GM12878 (cell line): Measurements from ENCODE around the gene RAB25. TPM values are rescaled to one million over a fixed set of nuclear protein-coding genes. Genes with fewer than 3 reads are reported as not detected.

Experiments used
- ATAC-seq: fragments of 200-7000 bp; cut with Tn5 transposase; 3 replicates; pipeline ENCODE4 v1.9.1; 2020; ENCODE audit warnings: mild to moderate bottlenecking, moderate library complexity
- BruUV-seq: library from RNA; stranded (reverse); fragments of 400-500 nt; replicated peaks from 2 replicates; lab custom pipeline; 2021; lab: Mats Ljungman, UMichigan
- CTCF ChIA-PET: fragments of 300-600 bp; sonication (Branson Sonifier 250); formaldehyde crosslinking; extraction: SDS; loops from one replicate; lab custom pipeline; 2021; ENCODE audit warnings: inconsistent platforms; lab: Yijun Ruan, JAX
- POLR2A ChIA-PET: fragments of 350-600 bp; formaldehyde crosslinking; extraction: SDS; loops from one replicate; lab custom pipeline; 2021; ENCODE audit warnings: inconsistent platforms; lab: Charles Lee
- RAD21 ChIA-PET: fragments of 300-600 bp; sonication (Branson Sonifier 250); formaldehyde crosslinking; loops from one replicate; lab custom pipeline; 2023; ENCODE audit warnings: antibody characterized with exemption; ENCODE audit not compliant: unreplicated experiment; lab: Charles Lee
- SMC1A ChIA-PET: fragments of 300-600 bp; sonication (Branson Sonifier 250); formaldehyde crosslinking; loops from one replicate; lab custom pipeline; 2023; ENCODE audit not compliant: unreplicated experiment, uncharacterized antibody; lab: Charles Lee
- DNase-seq: peaks from one replicate; pipeline ENCODE4 v3.0.0-alpha.2; 2011; ENCODE audit warnings: low read depth, low spot score
- FAIRE-seq: peaks from 3 replicates; lab custom pipeline; 2011; peaks lifted over from hg19 to GRCh38; lab: Jason Lieb, UNC
- H2AFZ ChIP-seq: 2 replicates; pipeline ENCODE4 v1.6.0; 2011; ENCODE audit warnings: low read depth, low read length, control low read depth; ENCODE audit not compliant: control insufficient read depth
- H3K27ac ChIP-seq: 2 replicates; pipeline ENCODE4 v1.5.1; 2011; ENCODE audit warnings: control low read depth; ENCODE audit not compliant: control insufficient read depth, insufficient read depth
- H3K27me3 ChIP-seq, 2 experiments: replicated peaks in 1 of 2; 2 replicates each; pipeline versions ENCODE4 v1.6.0 to v1.6.1; 2011; ENCODE audit warnings: low read length in 1 of 2; ENCODE audit not compliant: control insufficient read depth in 2 of 2, insufficient read depth in 2 of 2
- H3K36me3 ChIP-seq, 2 experiments: 2 replicates each; pipeline ENCODE4 v1.5.1; 2011; ENCODE audit warnings: low read length in 1 of 2; ENCODE audit not compliant: control insufficient read depth in 2 of 2, insufficient read depth in 2 of 2
- H3K4me1 ChIP-seq: 2 replicates; pipeline ENCODE4 v1.6.1; 2011; ENCODE audit warnings: mild to moderate bottlenecking, low read length, moderate library complexity, mixed read lengths; ENCODE audit not compliant: control insufficient read depth, insufficient read depth
- H3K4me2 ChIP-seq: 2 replicates; pipeline ENCODE4 v1.6.0; 2011; ENCODE audit warnings: control low read depth; ENCODE audit not compliant: control insufficient read depth, insufficient read depth
- H3K4me3 ChIP-seq: fragments of 200-600 bp; sonication (generic); 2 replicates; pipeline ENCODE4 v1.5.1; 2016
- H3K79me2 ChIP-seq: 2 replicates; pipeline ENCODE4 v1.6.0; 2011; ENCODE audit warnings: low read length; ENCODE audit not compliant: control insufficient read depth, insufficient read depth
- H3K9ac ChIP-seq: 2 replicates; pipeline ENCODE4 v1.8.0; 2011; ENCODE audit warnings: low read length, control low read depth, mixed read lengths; ENCODE audit not compliant: control insufficient read depth, insufficient read depth
- H3K9me3 ChIP-seq: replicated peaks from 3 replicates; pipeline ENCODE4 v1.5.1; 2011; ENCODE audit warnings: mild to moderate bottlenecking, low read length; ENCODE audit not compliant: control insufficient read depth, insufficient read depth
- H4K20me1 ChIP-seq: 2 replicates; pipeline ENCODE4 v1.6.0; 2011; ENCODE audit not compliant: control insufficient read depth, insufficient read depth
- EGR1 ChIP-seq, 2 experiments: IDR thresholded peaks; 1 replicate in 1 of 2; 2 replicates in 1 of 2; pipeline ENCODE4 v1.6.1; 2011 to 2012; ENCODE audit warnings: low read depth in 2 of 2, low read length in 2 of 2, borderline replicate concordance in 1 of 2, mild to moderate bottlenecking in 1 of 2, moderate library complexity in 1 of 2
- ETV6 ChIP-seq, 2 experiments: fragments of 450-650 bp in 1 of 2; IDR thresholded peaks in 1 of 2; conservative IDR thresholded peaks in 1 of 2; 2 replicates each; pipeline ENCODE4 v1.6.1; 2014; ENCODE audit warnings: antibody characterized with exemption in 1 of 2, borderline replicate concordance in 1 of 2, low read depth in 1 of 2, mild to moderate bottlenecking in 1 of 2, moderate library complexity in 1 of 2
- FOXK2 ChIP-seq: fragments of 450-650 bp; IDR thresholded peaks from 2 replicates; pipeline ENCODE4 v1.6.1; 2017; ENCODE audit warnings: mild to moderate bottlenecking, moderate library complexity
- GATAD2B ChIP-seq: fragments of 450-650 bp; conservative IDR thresholded peaks from 2 replicates; pipeline ENCODE4 v1.6.1; 2017; ENCODE audit warnings: low read depth, mild to moderate bottlenecking, moderate library complexity
- HCFC1 ChIP-seq: fragments of 150-350 bp; IDR thresholded peaks from 2 replicates; pipeline ENCODE4 v1.6.1; 2014; ENCODE audit warnings: low read length
- IRF3 ChIP-seq: fragments of 450-650 bp; IDR thresholded peaks from 2 replicates; pipeline ENCODE4 v1.6.1; 2014; ENCODE audit warnings: mild to moderate bottlenecking
- JUND ChIP-seq: IDR thresholded peaks from 2 replicates; pipeline ENCODE4 v1.6.1; 2012; ENCODE audit warnings: low read depth, mild to moderate bottlenecking, low read length, improper control_type of control experiment, moderate library complexity
- KLF5 ChIP-seq: fragments of 450-650 bp; IDR thresholded peaks from 2 replicates; pipeline ENCODE4 v1.6.1; 2014; ENCODE audit warnings: mild to moderate bottlenecking; ENCODE audit not compliant: partially characterized antibody
- MEF2B ChIP-seq: fragments of 450-650 bp; IDR thresholded peaks from 2 replicates; pipeline ENCODE4 v1.6.1; 2018; ENCODE audit warnings: mild to moderate bottlenecking, moderate library complexity; ENCODE audit not compliant: partially characterized antibody, poor library complexity, severe bottlenecking
- RFX5 ChIP-seq: IDR thresholded peaks from 2 replicates; pipeline ENCODE4 v1.6.1; 2011; ENCODE audit warnings: low read depth, low read length, improper control_type of control experiment
- STAT3 ChIP-seq: IDR thresholded peaks from 2 replicates; pipeline ENCODE4 v1.6.1; 2011; ENCODE audit warnings: low read depth, low read length, improper control_type of control experiment
- YBX1 ChIP-seq: fragments of 450-650 bp; IDR thresholded peaks from 2 replicates; pipeline ENCODE4 v1.6.1; 2016; ENCODE audit warnings: antibody characterized with exemption
- YY1 ChIP-seq: IDR thresholded peaks from 2 replicates; pipeline ENCODE4 v1.6.1; 2011; ENCODE audit warnings: low read depth, mild to moderate bottlenecking, low read length
- ZBTB40 ChIP-seq: fragments of 450-650 bp; IDR thresholded peaks from 2 replicates; pipeline ENCODE4 v1.6.1; 2016; ENCODE audit warnings: mild to moderate bottlenecking, moderate library complexity, borderline replicate concordance
- WGBS: methylation state at CpG from one replicate; pipeline ENCODE4 v1.1.6; 2016; ENCODE audit warnings: low lambda C conversion rate; ENCODE audit not compliant: insufficient replicate concordance, insufficient coverage; ENCODE audit errors: missing lambda C conversion rate; 5-methylcytosine and 5-hydroxymethylcytosine counted together
- in situ Hi-C: fragments of 300-500 bp; cut with MboI; formaldehyde crosslinking; loops from 9 replicates; pipeline ENCODE4 v1.14.3; 2018; ENCODE audit warnings: mixed read lengths
- intact Hi-C: fragments of 100-400 bp; cut with micrococcal nuclease; formaldehyde crosslinking; loops from one replicate; pipeline ENCODE4 v1.14.2; 2022; ENCODE audit not compliant: unreplicated experiment
- polyA plus RNA-seq, 11 experiments: library from polyadenylated mRNA; depleted of rRNA in 4 of 11; unstranded in 6 of 11; stranded (reverse) in 5 of 11; fragments of >200 nt; fragmentation: Nextera tagmentation in 4 of 11; fragmentation: Illumina TruSeq in 1 of 11; extraction: Ambion mirVana in 4 of 11; extraction: Trizol in 1 of 11; gene quantifications; 1 replicate in 1 of 11; 2 replicates in 10 of 11; pipeline versions ENCODE4 v1.2.1 to v1.2.3, GENCODE V29; 2011 to 2016; ENCODE audit warnings: inconsistent platforms in 2 of 11, missing spikeins in 2 of 11, low read depth in 1 of 11
- total RNA-seq, 4 experiments: library from RNA; depleted of rRNA in 3 of 4; stranded (reverse); fragments of >200 nt in 3 of 4; fragmentation: Illumina TruSeq in 1 of 4; extraction: Trizol in 1 of 4; gene quantifications; 2 replicates each; pipeline versions ENCODE4 v1.2.1 to v1.2.3, GENCODE V29; 2013 to 2021

Gene RAB25
- total and polyA plus RNA-seq, 10 of the 15 experiments (the other 5 are each of a cell fraction or from before 2014, with no cell fraction given) = 0.16 to 0.36 (median 0.22) TPM; not detected in 7

- peak; percentile 88 for TF ChIP-seq HCFC1
- no peak; the same call in 1 of the 2 replicates for TF ChIP-seq IRF3
These were observed 21.5 kb downstream of the RAB25 start, which contains the start of gene MEX3A (continued) for GRCh38 chr1:156082309-156083091.

- Histone ChIP-seq H3K36me3 (no peaks in the 10 kb centered on the region), H3K4me1 (no peaks in the 10 kb centered on the region), H3K27ac (no peak overlapping the region), H2AFZ (no peak overlapping the region), H3K4me2 (no peak overlapping the region), H3K9me3 (no peaks in the 10 kb centered on the region), H3K79me2 (no peaks in the 10 kb centered on the region), H4K20me1 (no peaks in the 10 kb centered on the region), H3K27me3 (peaks cover 0 to 2% of the 10 kb centered on the region in 2 experiments; a peak in 1 of 4 replicates), H3K4me3 (no peak overlapping the region), H3K9ac (no peak overlapping the region)
- intact Hi-C loops = no loop called here
- no peak for ATAC-seq
- in situ Hi-C loops = no loop called here
- POLR2A ChIA-PET = interaction anchor here (1.0 to 1.2 kb wide), 2 partner anchors 13 to 144 kb away, joined by 3 to 5 read pairs; no protein-coding TSS in a partner anchor
- BruUV-seq = no TSS peak
- SMC1A ChIA-PET = interaction anchor here (0.7 to 3.4 kb wide), 3 partner anchors 13 to 45 kb away, joined by 3 to 13 read pairs (median 3); no protein-coding TSS in a partner anchor
- RAD21 ChIA-PET = interaction anchor here (1.1 to 2.0 kb wide), 4 partner anchors 10 to 141 kb away, joined by 3 to 8 read pairs (median 4); no protein-coding TSS in a partner anchor
- WGBS = 44% methylated on average over 7 of the region's 7 CpGs
- no peak for FAIRE-seq
- CTCF ChIA-PET = interaction anchor here (0.6 to 3.1 kb wide), 6 partner anchors 11 to 94 kb away, joined by 3 to 13 read pairs (median 3); partner anchors contain the start of gene UBQLN4
- no peak for DNase-seq
- TF ChIP-seq YY1 (no peak), JUND (no peak), YBX1 (no peak), ETV6 (conservative IDR thresholded peaks at IDR 0.05 in 1 of 2, IDR thresholded peaks at IDR 0.05 in 1 of 2; ENCODE audit: borderline replicate concordance in 1 of 2, low read depth in 1 of 2) (no peak), MEF2B (no peak), GATAD2B (no peak), FOXK2 (no peak), ZBTB40 (no peak), KLF5 (no peak), RFX5 (no peak), EGR1 (IDR thresholded peaks at IDR 0.05; ENCODE audit: borderline replicate concordance in 1 of 2, low read depth in 2 of 2, low read length in 2 of 2) (no peak), STAT3 (no peak)
These were observed 23.1 kb downstream of the RAB25 start for GRCh38 chr1:156083800-156084790.
